Neuronal stem cell (in vitro differentiated cells): ENCODE data around the gene ZNF415.
"Not testable (repeated sequence)": the region's sequence is repeated elsewhere in the genome, so short reads cannot be mapped to it uniquely, and the experiment has no call there.

Experiments
- DNase-seq: peaks from one replicate; pipeline ENCODE4 v3.0.0-alpha.2; 2013; ENCODE audit warnings: low spot score
- H2AFZ ChIP-seq: one replicate; pipeline ENCODE4 v1.6.1; 2013; ENCODE audit warnings: mild to moderate bottlenecking, low read length, inconsistent platforms
- H2AK5ac ChIP-seq: 2 replicates; pipeline ENCODE4 v1.6.1; 2013; ENCODE audit warnings: low read depth, mild to moderate bottlenecking, inconsistent platforms, low read length, moderate library complexity, mixed read lengths
- H2BK120ac ChIP-seq: 2 replicates; pipeline ENCODE4 v1.6.1; 2013; ENCODE audit warnings: low read depth, mild to moderate bottlenecking, inconsistent platforms, low read length, moderate library complexity, mixed read lengths
- H2BK12ac ChIP-seq: one replicate; pipeline ENCODE4 v1.6.1; 2013; ENCODE audit warnings: low read length, inconsistent platforms
- H2BK15ac ChIP-seq: 2 replicates; pipeline ENCODE4 v1.6.1; 2013; ENCODE audit warnings: mild to moderate bottlenecking, low read length, inconsistent platforms, mixed read lengths
- H2BK5ac ChIP-seq: one replicate; pipeline ENCODE4 v1.6.1; 2013; ENCODE audit warnings: inconsistent platforms, mild to moderate bottlenecking, low read length, moderate library complexity
- H3K14ac ChIP-seq: one replicate; pipeline ENCODE4 v1.6.1; 2013; ENCODE audit warnings: low read length, inconsistent platforms
- H3K18ac ChIP-seq: 2 replicates; pipeline ENCODE4 v1.6.1; 2013; ENCODE audit warnings: low read length, inconsistent platforms
- H3K23ac ChIP-seq: 2 replicates; pipeline ENCODE4 v1.6.1; 2013; ENCODE audit warnings: low read depth, mild to moderate bottlenecking, mixed read lengths, low read length, inconsistent platforms; ENCODE audit not compliant: poor library complexity
- H3K27ac ChIP-seq: replicated peaks from 3 replicates; pipeline ENCODE4 v1.5.1; 2013; ENCODE audit warnings: low read length, inconsistent platforms
- H3K27me3 ChIP-seq, 3 experiments: 2 replicates each; pipeline ENCODE4 v1.6.1; 2013; ENCODE audit warnings: low read length in 3 of 3, mild to moderate bottlenecking in 2 of 3, inconsistent platforms in 1 of 3, low read depth in 1 of 3, mixed read lengths in 1 of 3, moderate library complexity in 1 of 3; ENCODE audit not compliant: control insufficient read depth in 3 of 3, insufficient read depth in 3 of 3
- H3K36me3 ChIP-seq, 2 donors: replicated peaks in 1 of 2; 2 replicates each; pipeline ENCODE4 v1.6.1; 2013; ENCODE audit warnings: low read length in 2 of 2; ENCODE audit not compliant: control insufficient read depth in 2 of 2, insufficient read depth in 2 of 2
- H3K4ac ChIP-seq: 2 replicates; pipeline ENCODE4 v1.6.1; 2013; ENCODE audit warnings: inconsistent platforms, mild to moderate bottlenecking, low read length, moderate library complexity
- H3K4me1 ChIP-seq, 2 donors: 1 replicate in 1 of 2; 2 replicates in 1 of 2; pipeline ENCODE4 v1.6.1; 2013; ENCODE audit warnings: low read length in 2 of 2, low read depth in 1 of 2; ENCODE audit not compliant: control insufficient read depth in 2 of 2, insufficient read depth in 1 of 2
- H3K4me2 ChIP-seq: one replicate; pipeline ENCODE4 v1.6.1; 2013; ENCODE audit warnings: mild to moderate bottlenecking, low read length, inconsistent platforms; ENCODE audit not compliant: insufficient read depth, poor library complexity, severe bottlenecking
- H3K4me3 ChIP-seq, 2 donors: 2 replicates each; pipeline ENCODE4 v1.5.1; 2013; ENCODE audit warnings: low read length in 2 of 2, mild to moderate bottlenecking in 2 of 2, inconsistent platforms in 1 of 2, moderate library complexity in 1 of 2
- H3K79me1 ChIP-seq: one replicate; pipeline ENCODE4 v1.6.1; 2013; ENCODE audit warnings: low read depth, mild to moderate bottlenecking, inconsistent platforms, low read length, moderate library complexity
- H3K9ac ChIP-seq: one replicate; pipeline ENCODE4 v1.6.1; 2013; ENCODE audit warnings: mild to moderate bottlenecking, low read depth, low read length, inconsistent platforms; ENCODE audit not compliant: poor library complexity
- H3K9me3 ChIP-seq, 2 donors: replicated peaks in 1 of 2; 2 replicates each; pipeline versions ENCODE3 to v1.6.1; 2013; ENCODE audit warnings: low read length in 2 of 2, mild to moderate bottlenecking in 2 of 2, inconsistent platforms in 1 of 2, low read depth in 1 of 2, mixed read lengths in 1 of 2, moderate library complexity in 1 of 2; ENCODE audit not compliant: control insufficient read depth in 2 of 2, insufficient read depth in 1 of 2
- H4K8ac ChIP-seq: one replicate; pipeline ENCODE4 v1.6.1; 2013; ENCODE audit warnings: low read depth, mild to moderate bottlenecking, inconsistent platforms, low read length, moderate library complexity
- H4K91ac ChIP-seq: one replicate; pipeline ENCODE4 v1.6.1; 2013; ENCODE audit warnings: low read length, low read depth, mild to moderate bottlenecking, inconsistent platforms; ENCODE audit not compliant: poor library complexity
- WGBS, 2 donors: extraction: QIAGEN DNeasy Blood & Tissue Kit; methylation state at CpG; one replicate each; pipeline ENCODE4 v1.1.7; 2013; ENCODE audit warnings: missing lambda C conversion rate in 2 of 2, mixed read lengths in 1 of 2; ENCODE audit not compliant: insufficient read length in 2 of 2, insufficient replicate concordance in 1 of 2; ENCODE audit errors: extremely low coverage in 2 of 2; 5-methylcytosine and 5-hydroxymethylcytosine counted together

The ZNF415 gene

GRCh38 chr19:53126733-53127526 is 5.8 kb downstream of the ZNF415 start:
- peaks cover 2 to 15% of the 10 kb centered on the region in 2 donors for H3K9me3 ChIP-seq
- H4K91ac ChIP-seq, H2BK12ac ChIP-seq, H3K4me2 ChIP-seq, H3K18ac ChIP-seq, H2BK5ac ChIP-seq, H3K4ac ChIP-seq, H3K79me1 ChIP-seq, DNase-seq, H4K8ac ChIP-seq, H3K27me3 ChIP-seq, H3K14ac ChIP-seq, H2BK15ac ChIP-seq, H3K23ac ChIP-seq, H3K4me1 ChIP-seq, H3K27ac ChIP-seq, H3K9ac ChIP-seq, H2BK120ac ChIP-seq, H2AK5ac ChIP-seq, H2AFZ ChIP-seq, H3K4me3 ChIP-seq: not testable (repeated sequence)
- peaks cover 2 to 23% of the 10 kb centered on the region in 2 donors for H3K36me3 ChIP-seq
- no CpG with 5 or more reads among the region's 15 CpGs for WGBS, 2 donors

- no CpG with 5 or more reads among the region's 7 CpGs for WGBS, 2 donors
- Histone ChIP-seq H2BK12ac (no peak overlapping the region), H2BK5ac (no peak overlapping the region), H3K4me1 (no peaks in the 10 kb centered on the region), H3K9me3 (peaks cover 2 to 8% of the 10 kb centered on the region in 2 donors), H3K23ac (no peak overlapping the region), H3K4me2 (no peak overlapping the region), H2BK120ac (no peak overlapping the region), H3K27ac (no peak overlapping the region), H2AK5ac (no peak overlapping the region), H3K36me3 (peaks cover 2 to 25% of the 10 kb centered on the region in 2 donors), H4K8ac (no peak overlapping the region), H2AFZ (no peak overlapping the region), H3K79me1 (no peaks in the 10 kb centered on the region), H2BK15ac (no peak overlapping the region), H3K27me3 (no peaks in the 10 kb centered on the region), H3K14ac (no peak overlapping the region), H3K4ac (no peak overlapping the region), H3K4me3 (no peak overlapping the region), H4K91ac (no peak overlapping the region), H3K18ac (no peak overlapping the region), H3K9ac (no peak overlapping the region)
- no peak for DNase-seq
Observed at GRCh38 chr19:53123400-53123799, 9.3 kb downstream of the ZNF415 start.

- Histone ChIP-seq H2AFZ (no peak overlapping the region), H3K4ac (no peak overlapping the region), H3K14ac (no peak overlapping the region), H2AK5ac (no peak overlapping the region), H4K91ac (no peak overlapping the region), H2BK15ac (no peak overlapping the region), H3K4me2 (no peak overlapping the region), H3K23ac (no peak overlapping the region), H3K4me1 (no peaks in the 10 kb centered on the region), H2BK5ac (no peak overlapping the region), H3K36me3 (peaks cover 17 to 79% of the 10 kb centered on the region in 2 donors), H3K9ac (no peak overlapping the region), H3K4me3 (no peak overlapping the region), H2BK120ac (no peak overlapping the region), H3K18ac (no peak overlapping the region), H3K9me3 (peaks cover 4 to 64% of the 10 kb centered on the region in 2 donors), H2BK12ac (no peak overlapping the region), H4K8ac (no peak overlapping the region), H3K27me3 (no peaks in the 10 kb centered on the region), H3K79me1 (no peaks in the 10 kb centered on the region), H3K27ac (no peak overlapping the region)
- no peak for DNase-seq
- WGBS, 2 donors = no CpG with 5 or more reads among the region's 2 CpGs
Observed at GRCh38 chr19:53112286-53112685, 20.4 kb downstream of the ZNF415 start.

GRCh38 chr19:53109527-53109926 is 23.2 kb downstream of the ZNF415 start:
- Histone ChIP-seq H3K27ac (no peak overlapping the region), H2BK5ac (no peak overlapping the region), H3K4me2 (no peak overlapping the region), H2AFZ (no peak overlapping the region), H2AK5ac (no peak overlapping the region), H3K27me3 (no peaks in the 10 kb centered on the region), H4K91ac (no peak overlapping the region), H3K4me3 (no peak overlapping the region), H4K8ac (no peak overlapping the region), H2BK12ac (no peak overlapping the region), H2BK120ac (no peak overlapping the region), H3K18ac (no peak overlapping the region), H3K79me1 (no peaks in the 10 kb centered on the region), H3K23ac (no peak overlapping the region), H2BK15ac (no peak overlapping the region), H3K4ac (no peak overlapping the region), H3K14ac (no peak overlapping the region), H3K4me1 (no peaks in the 10 kb centered on the region), H3K9me3 (peaks cover 4 to 47% of the 10 kb centered on the region in 2 donors), H3K9ac (no peak overlapping the region), H3K36me3 (peaks cover 16 to 56% of the 10 kb centered on the region in 2 donors)
- WGBS, 2 donors = no CpG with 5 or more reads among the region's 5 CpGs
- DNase-seq = no peak
